Measurements from ENCODE around the gene ATAD1. TPM values are rescaled to one million over a fixed set of nuclear protein-coding genes. Genes with fewer than 3 reads are reported as not detected.
"Not testable (repeated sequence)": the region's sequence is repeated elsewhere in the genome, so short reads cannot be mapped to it uniquely, and the experiment has no call there.

ATAD1 gene
- polyA plus RNA-seq, 4 donors = 46.6 to 69.9 (median 58.1) TPM

GRCh38 chr10:87761892-87762291 lies 56.1 kb downstream of the ATAD1 start:
- no peak for DNase-seq (ENCODE audit: low read depth in 4 of 4, low spot score in 2 of 4)

GRCh38 chr10:87761153-87761552 lies 56.9 kb downstream of the ATAD1 start:
- DNase-seq (ENCODE audit: low read depth in 4 of 4, low spot score in 2 of 4) = no peak

- DNase-seq (ENCODE audit: low read depth in 4 of 4, low spot score in 2 of 4) = no peak
These were observed 57.7 kb downstream of the ATAD1 start for GRCh38 chr10:87760195-87760905.

GRCh38 chr10:87759551-87759950 lies 58.5 kb downstream of the ATAD1 start:
- DNase-seq (ENCODE audit: low read depth in 4 of 4, low spot score in 2 of 4) = no peak

GRCh38 chr10:87757685-87758084 lies 60.3 kb downstream of the ATAD1 start:
- DNase-seq (ENCODE audit: low read depth in 4 of 4, low spot score in 2 of 4) = no peak

GRCh38 chr10:87753995-87754866 lies 63.8 kb downstream of the ATAD1 start:
- no peak for DNase-seq (ENCODE audit: low read depth in 4 of 4, low spot score in 2 of 4)

GRCh38 chr10:87752566-87752965 lies 65.5 kb downstream of the ATAD1 start:
- no peak for DNase-seq (ENCODE audit: low read depth in 4 of 4, low spot score in 2 of 4)

- DNase-seq (ENCODE audit: low read depth in 4 of 4, low spot score in 2 of 4) = no peak
These were observed 66.8 kb downstream of the ATAD1 start for GRCh38 chr10:87751274-87751673.

- DNase-seq (ENCODE audit: low read depth in 4 of 4, low spot score in 2 of 4) = no peak
These were observed 67.2 kb downstream of the ATAD1 start for GRCh38 chr10:87750817-87751216.

GRCh38 chr10:87750001-87750671 lies 67.9 kb downstream of the ATAD1 start:
- peak in 2 of 4 donors; percentile 37 for DNase-seq (ENCODE audit: low read depth in 4 of 4, low spot score in 2 of 4)

- DNase-seq (ENCODE audit: low read depth in 4 of 4, low spot score in 2 of 4) = not testable (repeated sequence)
These were observed 69.8 kb downstream of the ATAD1 start for GRCh38 chr10:87748244-87748643.

- no peak for DNase-seq (ENCODE audit: low read depth in 4 of 4, low spot score in 2 of 4)
These were observed 71.1 kb downstream of the ATAD1 start for GRCh38 chr10:87746911-87747310.

- DNase-seq (ENCODE audit: low read depth in 4 of 4, low spot score in 2 of 4) = no peak
These were observed 73.4 kb downstream of the ATAD1 start for GRCh38 chr10:87744606-87745005.

GRCh38 chr10:87742992-87743610 lies 74.9 kb downstream of the ATAD1 start:
- DNase-seq (ENCODE audit: low read depth in 4 of 4, low spot score in 2 of 4) = not testable (repeated sequence)

- DNase-seq (ENCODE audit: low read depth in 4 of 4, low spot score in 2 of 4) = no peak
These were observed 77.8 kb downstream of the ATAD1 start for GRCh38 chr10:87740254-87740655.

GRCh38 chr10:87739703-87740102 lies 78.3 kb downstream of the ATAD1 start:
- no peak for DNase-seq (ENCODE audit: low read depth in 4 of 4, low spot score in 2 of 4)

GRCh38 chr10:87738253-87738652 lies 79.8 kb downstream of the ATAD1 start:
- not testable (repeated sequence) for DNase-seq (ENCODE audit: low read depth in 4 of 4, low spot score in 2 of 4)

- DNase-seq (ENCODE audit: low read depth in 4 of 4, low spot score in 2 of 4) = peak in 1 of 4 donors; percentile 24
These were observed 82.8 kb downstream of the ATAD1 start for GRCh38 chr10:87734987-87735827.

- DNase-seq (ENCODE audit: low read depth in 4 of 4, low spot score in 2 of 4) = no peak
These were observed 84.9 kb downstream of the ATAD1 start for GRCh38 chr10:87733081-87733480.

- DNase-seq (ENCODE audit: low read depth in 4 of 4, low spot score in 2 of 4) = no peak
These were observed 88.1 kb downstream of the ATAD1 start for GRCh38 chr10:87729940-87730339.
